ENCODE results near the gene TMEM187.
A peak's percentile ranks its signal among the peaks of the same experiment; 100 is the strongest.

TMEM187 gene

DNA sequence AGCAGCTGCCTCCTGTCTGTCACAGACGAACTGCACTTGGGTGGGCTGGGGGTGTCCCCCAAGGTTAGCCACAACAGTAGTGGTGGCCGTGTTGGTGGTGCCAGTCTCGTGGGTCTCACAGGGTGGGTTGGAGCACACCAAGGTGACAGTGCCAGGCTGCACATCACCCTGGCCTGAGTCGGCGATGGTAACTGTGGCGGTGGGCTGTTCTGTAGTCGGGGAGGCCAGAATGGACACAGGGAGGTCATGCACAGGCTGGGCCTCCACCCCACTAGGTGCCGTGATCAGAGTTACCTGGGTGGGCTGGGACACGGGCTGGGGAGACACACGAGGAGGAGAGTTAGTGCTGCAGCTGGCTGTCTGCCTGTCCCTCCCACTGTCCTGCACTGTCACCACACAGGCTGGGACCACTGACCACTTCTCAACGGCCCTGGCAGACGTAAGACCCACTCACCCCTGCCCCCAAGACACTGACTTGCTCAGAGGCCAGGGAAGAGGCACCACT, 17.3 kb upstream of the TMEM187 start:
- no peak for DNase-seq (ENCODE audit: low spot score)

DNA sequence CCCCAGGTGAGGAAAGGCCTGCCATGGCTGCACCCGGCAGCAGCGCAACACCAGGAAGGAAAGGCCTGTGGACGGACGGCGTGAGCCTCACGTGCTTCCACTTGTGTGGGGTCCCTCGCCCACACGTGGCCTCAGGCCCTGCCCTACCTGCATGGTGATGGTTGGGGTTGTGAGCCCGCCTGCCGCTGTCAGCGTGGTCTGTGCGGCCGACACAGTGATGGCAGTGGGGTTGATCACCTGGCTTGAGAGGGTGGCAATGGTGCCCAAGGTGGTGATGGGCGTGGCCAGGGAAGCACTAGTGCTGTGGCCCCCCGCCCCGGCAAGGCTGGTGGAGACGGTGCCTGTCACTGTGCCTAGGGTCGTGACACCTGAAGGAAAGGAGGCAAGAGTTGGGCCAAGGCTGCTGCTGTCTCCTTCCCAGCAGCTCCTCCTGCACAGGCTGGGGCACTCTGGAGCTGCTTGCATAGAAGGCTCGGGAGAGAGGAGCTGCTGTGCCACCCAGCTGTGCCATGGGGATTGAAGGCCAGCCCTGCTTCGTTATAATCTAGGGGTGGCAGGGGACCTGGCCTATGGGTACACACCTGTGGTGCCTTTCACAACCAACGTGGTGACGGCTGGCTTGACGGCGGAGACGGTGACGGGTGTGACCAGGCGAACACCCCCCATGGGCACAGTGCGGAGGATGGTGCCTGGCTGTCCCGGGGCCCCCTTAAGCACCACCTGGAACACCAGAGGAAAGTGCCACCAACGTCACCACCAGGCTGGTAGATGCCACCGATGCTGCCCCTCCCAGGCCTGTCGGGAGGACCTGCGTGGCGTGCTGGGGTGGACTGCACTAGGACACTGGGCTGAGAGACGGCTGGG, 16.3 kb upstream of the TMEM187 start:
- no peak for DNase-seq (ENCODE audit: low spot score)

DNA sequence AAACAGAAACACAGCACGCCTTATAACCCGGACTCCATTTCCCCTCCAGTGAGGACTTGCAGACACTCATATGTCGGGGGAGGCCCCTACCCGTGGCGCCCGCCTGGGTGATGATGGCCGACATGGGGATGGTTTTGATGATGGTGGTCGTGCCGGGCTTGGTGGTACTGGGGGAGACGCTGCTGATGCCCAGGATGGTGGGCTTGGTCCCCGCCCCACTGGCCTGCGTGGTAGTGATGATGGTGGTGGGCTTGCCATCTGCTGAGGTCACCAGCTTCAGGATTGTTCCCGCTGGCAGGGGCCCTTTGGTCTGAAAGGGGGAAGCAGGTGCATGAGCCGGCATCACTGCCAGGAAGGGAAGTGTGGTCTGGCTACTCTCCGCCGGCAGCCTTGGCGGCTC, 15.3 kb upstream of the TMEM187 start:
- no peak for DNase-seq (ENCODE audit: low spot score)

DNA sequence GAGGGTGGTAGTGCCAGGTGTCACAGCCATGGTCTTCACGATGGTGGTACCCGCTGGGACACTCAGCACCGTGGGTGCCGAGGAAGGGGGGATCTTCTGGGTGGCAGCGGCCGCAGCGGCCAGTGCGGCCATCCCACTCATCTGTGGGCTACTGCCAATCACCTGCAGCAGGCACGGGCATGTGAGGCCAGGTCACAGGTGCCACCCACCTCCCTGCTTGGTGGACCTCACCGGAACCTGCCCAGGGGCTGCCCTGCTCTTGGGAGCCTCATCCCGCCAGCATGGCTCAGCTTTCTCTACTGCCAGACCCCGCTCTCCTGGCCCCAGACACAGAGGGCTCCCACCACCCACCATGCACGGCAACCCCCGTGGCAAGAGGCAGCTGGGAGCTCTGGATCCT, 13.9 kb upstream of the TMEM187 start:
- no peak for DNase-seq (ENCODE audit: low spot score)

DNA sequence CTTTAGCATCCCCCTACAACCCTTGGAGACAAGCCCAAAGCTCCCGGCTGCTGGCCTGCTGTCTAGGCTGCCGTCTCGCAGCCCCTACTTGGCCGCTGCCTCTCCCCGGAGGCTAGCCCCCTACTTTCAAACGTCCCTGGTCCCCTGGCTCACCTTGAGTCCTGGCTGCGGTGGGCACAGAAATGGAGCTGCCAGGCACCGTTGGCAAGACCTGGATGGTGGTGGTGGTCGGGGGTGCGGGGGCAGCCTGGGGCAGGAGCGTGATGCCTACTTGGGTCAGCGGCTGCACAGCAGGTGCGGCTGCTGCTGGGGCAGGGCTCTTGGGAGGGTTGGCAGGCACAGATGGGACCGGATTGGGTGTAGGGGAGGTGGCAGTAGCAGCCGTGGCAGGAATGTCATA, 12.9 kb upstream of the TMEM187 start:
- no peak for DNase-seq (ENCODE audit: low spot score)

DNA sequence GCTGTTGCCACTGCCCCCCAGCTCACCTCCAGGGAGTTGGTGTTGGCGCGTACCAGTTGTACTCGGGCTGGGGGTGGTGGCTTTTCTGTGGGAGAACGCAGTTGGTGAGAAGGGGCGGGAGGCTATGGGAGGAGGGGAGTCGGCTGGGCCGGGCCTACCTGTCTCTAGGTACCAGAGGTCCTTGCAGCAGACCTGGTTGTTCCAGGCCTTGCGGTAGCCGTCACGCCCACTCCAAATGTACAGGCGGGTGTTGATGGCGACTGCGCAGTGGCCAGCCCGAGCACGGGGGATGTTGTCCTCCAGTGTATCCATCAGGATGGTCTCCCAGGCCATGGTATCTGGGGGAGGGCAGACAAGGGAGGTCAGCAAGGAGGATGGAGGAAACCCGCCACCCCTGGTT, 12.5 kb upstream of the TMEM187 start:
- DNase-seq (ENCODE audit: low spot score) = no peak

DNA sequence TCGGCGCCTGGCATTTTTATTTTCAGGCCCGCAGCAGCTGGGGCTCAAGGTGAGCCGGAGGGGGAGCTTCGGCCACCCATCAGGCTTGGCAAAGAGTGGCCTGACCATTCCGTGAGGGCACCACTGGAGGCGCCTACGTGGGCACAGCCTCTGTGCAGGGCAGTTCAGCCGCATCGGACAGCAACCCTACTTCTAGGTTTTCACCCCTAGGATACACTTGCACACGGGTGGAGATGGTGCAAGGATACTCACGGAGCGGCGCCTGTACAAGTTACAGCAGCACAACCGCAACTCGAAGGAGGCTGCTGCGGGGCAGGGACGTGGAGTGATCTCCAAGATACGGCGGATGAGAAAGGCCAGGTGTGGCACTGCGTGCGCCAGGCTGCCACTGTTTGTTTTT, 11.8 kb upstream of the TMEM187 start:
- no peak for DNase-seq (ENCODE audit: low spot score)

DNA sequence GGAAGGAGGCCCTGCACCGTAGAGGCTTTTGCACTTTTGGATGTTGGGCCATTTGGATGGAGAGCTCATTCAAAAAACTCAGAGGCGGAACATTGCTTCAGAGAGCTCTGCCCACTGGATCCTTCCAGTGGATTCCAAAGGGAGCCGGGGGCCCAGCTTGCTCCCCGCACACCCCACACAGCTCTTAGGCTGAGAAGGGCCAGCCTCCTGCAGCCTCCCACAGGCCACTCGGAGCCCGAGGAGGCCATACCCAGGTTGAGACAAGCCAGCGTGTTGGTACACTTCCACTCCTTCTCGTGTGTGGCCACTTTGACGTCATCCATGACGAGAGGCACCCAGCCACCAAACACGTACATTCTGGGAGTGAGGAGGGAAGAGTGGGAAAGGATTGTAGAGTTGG, 11.3 kb upstream of the TMEM187 start:
- DNase-seq (ENCODE audit: low spot score) = no peak

DNA sequence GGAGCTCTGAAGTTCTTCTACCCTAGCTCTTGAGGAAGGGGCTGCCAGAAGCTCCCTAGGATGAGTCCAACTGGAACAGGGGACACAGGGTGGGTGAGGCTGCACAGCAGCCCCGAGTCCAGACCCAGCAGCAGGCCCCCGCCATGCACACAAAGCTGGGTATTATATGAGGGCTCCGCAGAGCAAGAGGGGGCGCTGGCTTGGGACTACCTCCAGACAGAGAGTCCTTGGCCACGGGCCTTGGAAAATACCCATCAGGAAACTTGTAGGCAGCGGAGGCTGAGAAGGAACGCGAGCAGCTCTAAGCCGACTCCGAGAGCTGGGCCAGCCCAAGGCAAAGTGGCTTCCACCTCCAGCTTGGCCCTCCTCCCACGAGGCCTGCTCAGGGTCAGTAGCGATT, 9.0 kb upstream of the TMEM187 start:
- no peak for DNase-seq (ENCODE audit: low spot score)

DNA sequence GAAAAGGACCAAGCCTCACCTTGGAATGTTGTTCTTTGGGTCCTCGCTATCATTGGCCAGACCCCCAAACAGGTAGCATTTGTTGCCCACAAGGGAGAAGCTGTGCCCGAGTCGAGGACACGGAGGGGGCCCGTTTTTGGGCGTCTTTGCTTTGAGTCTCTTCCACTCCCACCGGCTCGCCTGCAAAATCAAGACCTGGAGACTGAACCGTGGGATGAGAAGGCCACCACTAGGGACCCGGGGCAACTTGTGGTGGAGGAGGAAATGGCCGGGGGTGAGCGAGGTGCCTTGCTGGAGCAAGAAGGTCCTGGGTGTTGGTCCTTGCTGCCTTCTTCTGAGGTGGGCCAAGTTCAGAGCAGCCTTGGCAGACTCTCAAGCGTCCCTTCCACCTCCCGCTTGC, 8.4 kb upstream of the TMEM187 start:
- DNase-seq (ENCODE audit: low spot score) = no peak

DNA sequence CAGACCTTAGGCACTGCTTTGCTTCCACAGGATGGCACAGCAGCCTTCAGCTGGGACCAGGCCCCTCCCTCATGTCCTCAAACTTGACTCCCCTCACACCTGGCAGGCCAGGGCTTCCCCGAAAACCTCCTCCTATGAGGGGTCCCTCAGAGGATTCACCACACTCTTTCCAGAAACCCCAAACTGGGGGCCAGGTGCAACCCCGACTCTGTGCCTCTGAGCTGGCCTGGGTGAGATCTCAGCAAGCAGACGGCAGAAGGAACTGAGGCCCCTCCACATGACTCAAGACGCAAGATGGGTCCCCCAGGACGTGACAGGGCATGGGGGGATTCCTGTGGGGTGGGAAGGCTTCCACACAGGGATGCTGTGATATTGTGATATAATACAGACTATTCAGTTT, 7.1 kb upstream of the TMEM187 start:
- no peak for DNase-seq (ENCODE audit: low spot score)

DNA sequence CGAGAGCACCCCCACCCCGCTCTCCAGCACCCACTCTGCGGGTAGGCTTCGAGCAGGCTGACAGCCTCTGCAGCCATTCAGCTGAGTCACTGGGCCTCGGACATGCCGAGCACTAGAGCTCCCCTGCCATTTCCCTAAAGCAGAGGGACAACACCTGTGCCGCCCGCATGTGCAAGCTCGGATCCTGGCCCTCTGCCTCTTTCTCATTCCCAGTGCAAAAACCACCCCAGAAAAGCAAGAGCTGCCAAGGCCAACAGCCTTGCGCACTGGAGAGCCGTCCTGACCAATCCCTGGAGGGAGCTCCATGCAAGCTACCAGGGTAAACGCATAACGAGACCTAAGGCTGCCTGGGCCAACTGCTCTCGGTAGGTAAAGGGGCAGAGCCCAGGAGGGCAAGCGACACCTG, 6.3 kb upstream of the TMEM187 start:
- DNase-seq (ENCODE audit: low spot score) = no peak

DNA sequence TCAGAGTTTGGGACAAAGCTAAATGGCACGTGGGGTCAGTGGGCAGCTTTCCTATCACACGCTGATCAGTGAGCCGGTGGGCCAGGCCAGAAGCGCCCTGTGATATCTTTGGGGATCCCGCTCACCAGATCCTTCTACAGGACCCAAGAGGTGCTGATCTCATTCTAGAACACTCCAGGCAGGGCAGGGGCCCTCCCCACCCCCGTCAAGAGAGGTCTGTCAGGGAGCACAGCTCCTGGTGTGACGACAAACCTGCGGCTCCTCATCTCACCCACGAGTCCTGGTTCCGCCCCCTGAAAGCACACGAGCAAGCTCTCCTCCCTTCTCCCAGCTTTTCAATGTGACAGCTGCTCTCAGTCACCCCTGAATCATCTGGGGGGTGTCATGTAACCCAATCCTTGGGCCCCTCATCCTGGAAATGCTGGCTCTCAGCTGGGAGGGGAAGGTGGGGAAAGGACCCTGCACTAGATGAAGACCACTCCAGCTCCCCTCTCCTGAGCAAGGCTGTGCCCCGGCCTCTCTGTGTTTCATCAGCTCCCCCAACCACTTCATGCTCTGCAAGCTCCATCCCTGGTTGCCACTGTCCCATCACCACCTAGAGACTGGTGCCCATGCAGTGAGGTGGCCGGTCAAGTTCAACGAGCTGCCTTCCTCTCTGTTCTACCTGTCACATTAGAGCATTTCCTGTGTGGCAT, 5.6 kb upstream of the TMEM187 start:
- no peak for DNase-seq (ENCODE audit: low spot score)

DNA sequence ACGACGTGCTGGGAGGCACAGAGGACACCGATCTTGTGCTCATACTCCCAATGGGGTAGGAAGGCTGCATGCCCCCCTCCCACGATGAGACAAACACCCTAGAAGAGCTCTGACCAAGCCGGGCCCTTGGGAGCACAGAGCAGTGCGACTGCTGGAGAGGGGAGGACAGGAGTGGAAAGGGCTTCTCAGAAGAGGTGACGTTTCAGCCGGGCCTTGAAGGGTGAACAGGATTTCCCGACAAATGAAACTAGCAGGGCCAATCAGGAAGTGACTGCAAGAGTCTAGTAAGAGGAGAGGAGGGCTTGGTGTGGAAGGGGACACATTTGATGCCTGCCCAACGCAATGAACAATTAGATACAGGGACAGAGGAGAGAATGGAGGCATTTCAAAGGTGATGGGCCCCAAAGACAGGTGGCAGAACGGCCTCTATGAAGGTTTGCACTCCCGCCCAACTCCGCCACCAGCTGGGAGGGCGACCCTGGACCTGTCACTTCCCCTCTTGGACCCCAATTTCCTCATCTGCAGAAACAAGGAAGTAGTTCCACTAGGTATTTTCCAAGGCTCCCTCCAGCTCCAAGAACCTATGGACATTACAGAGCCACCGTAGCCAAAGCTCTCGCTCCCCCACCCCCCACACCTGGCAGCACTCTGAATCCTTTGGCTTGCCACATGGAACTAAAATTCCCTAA, 4.9 kb upstream of the TMEM187 start:
- no peak for DNase-seq (ENCODE audit: low spot score)

DNA sequence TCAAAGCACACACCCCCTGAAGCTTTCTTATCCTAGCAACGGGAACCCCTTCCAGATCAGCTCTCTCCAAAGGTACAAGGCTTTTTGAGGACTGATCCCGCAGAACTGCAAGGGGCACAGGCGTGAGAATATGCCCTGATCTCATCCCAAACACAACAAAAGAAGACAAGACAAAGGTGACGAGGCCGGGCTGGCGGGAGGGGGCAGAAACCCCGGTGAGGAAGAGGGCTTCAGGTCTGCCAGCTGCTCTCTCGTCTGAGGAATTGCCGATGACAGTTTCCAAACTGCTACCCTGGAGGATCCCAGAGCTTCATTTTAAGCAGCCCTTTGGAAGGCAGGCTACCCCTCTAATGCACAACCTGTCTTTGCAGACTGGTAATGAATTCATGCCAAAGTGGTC, 4.3 kb upstream of the TMEM187 start:
- DNase-seq (ENCODE audit: low spot score) = no peak

DNA sequence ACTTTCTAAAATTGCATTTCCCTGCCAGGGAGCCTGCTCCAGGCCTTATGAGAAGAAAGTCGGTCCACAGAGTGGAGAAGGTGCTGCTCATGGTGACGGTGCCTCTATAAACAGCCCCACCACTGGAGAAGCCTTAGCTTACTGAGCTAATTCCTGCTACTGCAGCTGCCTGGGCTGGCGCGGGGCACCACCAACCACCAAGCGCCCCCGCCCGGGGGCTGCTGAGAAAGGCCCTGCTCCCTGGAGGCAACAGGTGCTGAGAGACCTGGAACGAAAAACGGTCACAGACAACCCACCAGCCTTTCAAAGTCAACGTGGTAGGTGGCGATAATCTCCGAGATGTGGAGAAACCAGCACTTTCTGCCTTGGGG, 3.8 kb upstream of the TMEM187 start:
- no peak for DNase-seq (ENCODE audit: low spot score)

DNA sequence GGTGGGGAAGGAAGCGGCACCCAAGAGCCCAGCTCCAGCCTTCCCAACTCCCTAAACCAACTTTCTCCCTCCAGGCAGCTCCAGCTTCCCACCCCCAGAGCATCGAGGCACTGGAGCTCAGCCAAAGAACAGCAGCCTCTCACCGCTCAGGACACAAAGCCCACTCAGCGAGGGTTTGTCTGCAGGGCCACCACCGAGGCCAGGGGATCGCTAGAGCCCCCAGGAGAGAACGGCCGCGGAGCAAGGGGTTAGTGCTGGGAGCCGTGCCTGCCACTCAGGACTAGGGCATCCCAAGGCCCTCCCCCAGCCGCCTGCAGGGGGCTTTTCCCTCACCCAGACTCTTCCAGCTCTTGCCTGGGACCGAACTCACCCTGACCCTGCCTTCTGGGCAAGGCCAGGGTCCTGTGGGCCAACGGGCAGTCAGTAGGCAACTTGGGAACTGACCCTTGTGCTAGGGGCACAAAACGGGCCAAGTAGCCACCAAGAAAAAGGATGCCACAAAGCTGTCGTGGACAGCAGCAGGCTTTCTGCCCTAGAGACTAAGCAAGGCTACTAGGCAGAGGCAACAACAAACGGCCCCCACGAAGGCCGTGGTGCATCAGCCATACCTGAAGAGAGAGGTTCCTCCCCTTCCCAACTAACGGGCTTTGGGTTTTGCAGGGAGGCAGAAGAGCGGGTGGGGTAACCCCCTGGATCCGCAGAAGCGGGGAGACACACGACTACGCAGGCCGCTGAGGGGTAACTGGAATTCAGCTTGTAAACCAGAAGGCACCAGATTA, 3.2 kb upstream of the TMEM187 start:
- no peak for DNase-seq (ENCODE audit: low spot score)

DNA sequence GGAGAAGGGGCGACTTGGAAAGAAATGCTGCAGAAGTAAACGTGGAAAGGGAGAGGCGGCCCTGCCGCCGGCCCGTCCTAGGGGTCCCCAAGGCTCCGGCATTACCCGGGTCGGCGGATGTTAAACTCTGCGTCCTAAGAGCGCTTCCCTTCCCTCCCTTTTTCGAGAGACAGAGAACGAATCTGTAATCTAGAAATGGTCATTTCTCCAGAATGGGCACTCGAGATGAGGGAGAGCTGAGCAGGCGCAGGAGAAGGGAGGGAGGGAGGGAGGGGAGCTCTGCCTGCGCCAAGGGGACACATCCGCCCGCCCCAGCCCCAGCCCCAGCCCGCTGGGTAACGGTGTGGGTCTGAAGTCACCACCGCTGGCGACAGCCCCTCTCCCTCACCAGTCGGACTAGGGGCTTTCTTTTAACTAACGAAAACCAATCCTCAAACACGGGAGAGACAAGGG, 2.6 kb upstream of the TMEM187 start:
- DNase-seq (ENCODE audit: low spot score) = no peak

DNA sequence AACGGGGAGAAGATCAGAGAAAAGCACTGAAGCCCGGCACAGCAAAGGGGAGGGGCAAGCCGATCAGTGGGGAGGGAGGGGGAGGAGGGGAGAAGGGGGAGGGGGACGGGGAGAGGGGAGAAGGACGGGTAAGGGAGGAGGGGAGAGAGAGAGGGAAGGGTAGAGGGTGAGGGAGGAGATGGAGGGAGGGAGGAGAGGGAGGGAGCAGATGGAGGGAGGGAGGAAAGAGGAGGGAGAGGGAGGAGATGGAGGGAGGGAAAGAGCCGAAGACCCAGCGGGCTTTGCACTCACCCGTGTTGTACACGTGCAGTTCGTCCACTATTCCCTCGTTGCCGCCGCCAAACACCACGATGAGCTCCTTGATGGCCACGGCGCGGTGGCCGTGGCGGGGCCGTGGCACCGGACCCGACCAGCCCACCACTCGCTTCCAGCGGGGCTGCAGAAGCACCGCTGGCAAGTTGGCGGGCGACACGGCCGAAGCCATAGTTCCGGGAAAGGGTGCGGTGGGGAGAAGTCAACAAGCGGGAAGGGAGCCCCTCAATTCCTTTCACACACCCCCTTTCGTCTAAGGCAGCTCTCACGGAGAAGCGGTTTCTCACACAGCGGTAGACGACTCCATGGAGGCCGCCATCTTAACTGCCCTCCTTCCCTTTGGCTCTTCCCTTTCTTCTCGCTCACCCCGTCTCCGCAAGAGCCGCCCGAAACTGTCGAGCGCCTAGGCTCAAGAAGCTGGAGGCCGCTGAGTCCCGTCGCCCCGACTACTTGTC, 2.0 kb upstream of the TMEM187 start:
- DNase-seq (ENCODE audit: low spot score) = no peak

DNA sequence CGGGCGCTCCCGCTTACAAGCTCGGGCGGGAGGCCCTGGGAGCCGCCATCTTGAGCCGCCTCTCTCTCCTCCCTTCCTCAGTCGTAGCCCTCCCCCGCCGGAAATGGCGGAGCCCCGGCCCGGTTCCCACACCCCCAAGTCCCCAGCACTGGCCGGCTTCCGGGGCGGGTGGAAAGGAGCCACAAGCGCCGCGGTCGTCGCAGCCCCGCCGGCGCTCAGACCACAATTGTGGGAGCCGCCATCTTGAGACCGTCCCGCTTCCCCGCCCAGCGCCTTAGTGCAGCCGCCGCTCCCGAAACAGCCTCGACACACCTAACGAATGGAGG, 1.5 kb upstream of the TMEM187 start:
- peak; percentile 56 for DNase-seq (ENCODE audit: low spot score)

Measured in iPS-NIHi11 (cell line).